GM19397 (cell line): Measurements from ENCODE around the gene ANKRD27.

ENCODE experiments used
- ATAC-seq: cut with Tn5 transposase; IDR thresholded peaks from one replicate; pipeline ENCODE4 v1.9.1; 2021; ENCODE audit warnings: mild to moderate bottlenecking, moderate library complexity; ENCODE audit not compliant: unreplicated experiment

The ANKRD27 gene

GRCh38 chr19:32566246-32566830 is 108.6 kb downstream of the ANKRD27 start:
- no peak for ATAC-seq

GRCh38 chr19:32563761-32564160 is 111.2 kb downstream of the ANKRD27 start:
- ATAC-seq, result no peak

- ATAC-seq, result no peak
Measured at GRCh38 chr19:32558607-32559228, 116.3 kb downstream of the ANKRD27 start.

- no peak for ATAC-seq
Measured at GRCh38 chr19:32555786-32556185, 119.2 kb downstream of the ANKRD27 start.

GRCh38 chr19:32550666-32551065 is 124.3 kb downstream of the ANKRD27 start:
- ATAC-seq, result no peak
